T-helper 1 cell (primary cell): ENCODE data around the gene LDHAL6B.

Experiments
- DNase-seq, 5 donors: peaks; one replicate each; pipeline ENCODE4 v3.0.0-alpha.2; 2012 to 2020

LDHAL6B gene

DNA sequence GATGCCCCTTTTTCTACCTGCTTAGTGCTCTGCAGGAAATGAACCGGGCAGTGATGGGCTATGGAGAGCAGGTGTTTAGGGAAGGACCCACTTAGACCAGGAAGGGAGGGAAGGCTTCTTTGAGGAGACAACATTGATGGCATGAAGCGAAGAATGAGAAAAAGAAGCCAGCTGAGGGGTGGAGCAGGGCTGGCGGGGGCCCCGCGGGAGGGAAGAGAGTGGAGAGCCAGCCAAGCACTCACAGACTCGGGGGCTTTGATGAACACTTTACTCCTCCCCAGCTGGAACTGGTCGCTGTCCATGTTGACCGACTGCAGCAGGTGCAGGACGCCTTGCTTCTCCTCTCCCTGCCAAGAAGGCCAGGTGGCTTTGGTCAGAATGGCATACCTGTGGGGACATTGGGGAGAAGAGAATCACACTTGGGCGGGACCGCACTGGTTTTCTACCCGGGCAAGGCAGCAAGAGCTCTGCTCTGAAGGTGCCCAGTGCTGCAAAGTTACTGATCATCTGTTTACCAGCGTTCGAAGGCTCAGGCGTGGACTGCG lies 28.4 kb upstream of the LDHAL6B start:
- no peak for DNase-seq

DNA sequence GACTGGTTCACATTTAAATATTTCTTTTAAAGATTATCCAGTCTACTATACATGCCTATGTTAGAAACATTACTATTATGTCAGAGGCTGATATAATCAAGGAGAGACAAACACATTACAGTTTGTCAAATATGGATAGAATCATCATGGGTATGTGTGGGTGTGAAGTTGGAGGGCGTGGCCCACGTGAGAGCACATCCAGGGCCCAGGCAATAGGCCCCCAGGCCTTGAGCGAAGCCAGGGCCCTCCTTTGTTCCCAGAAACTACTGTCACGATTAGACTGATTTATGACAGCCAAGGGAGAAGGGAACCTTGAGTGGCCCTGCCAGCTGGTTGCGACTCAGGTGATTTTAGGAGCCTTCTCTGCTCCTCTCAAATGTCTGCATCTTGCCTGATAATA lies 26.9 kb upstream of the LDHAL6B start:
- no peak for DNase-seq

DNA sequence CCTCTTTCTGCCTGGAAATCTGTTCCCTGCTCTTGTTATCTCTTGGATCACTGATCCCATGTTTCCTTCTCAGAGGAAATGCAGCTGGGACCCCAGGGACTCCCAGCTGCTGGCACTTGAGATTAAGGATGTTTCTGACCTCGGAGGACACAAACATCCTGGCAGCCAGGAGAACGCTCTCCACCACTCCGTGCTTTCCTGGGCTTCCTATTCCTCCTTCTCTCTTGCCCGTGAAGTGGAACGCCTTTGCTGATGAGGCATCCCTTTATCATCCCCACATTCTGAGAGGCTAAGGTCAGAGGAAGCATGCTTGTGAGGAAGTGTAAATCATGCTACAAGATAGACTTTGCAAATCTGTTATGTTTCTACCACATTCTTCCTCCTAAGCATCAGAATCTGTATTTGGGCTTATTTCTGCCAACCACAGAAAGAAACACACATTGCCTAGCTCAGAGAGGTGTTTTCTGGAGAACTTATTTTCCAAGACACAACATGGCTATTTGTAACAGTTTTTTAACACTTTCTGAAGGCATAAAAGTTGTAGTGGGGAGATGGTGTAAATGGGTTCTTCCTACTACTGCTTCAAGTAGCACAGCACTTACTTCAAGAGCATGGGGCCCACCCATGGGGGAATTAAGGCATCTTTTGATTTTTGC lies 25.6 kb upstream of the LDHAL6B start:
- no peak for DNase-seq

DNA sequence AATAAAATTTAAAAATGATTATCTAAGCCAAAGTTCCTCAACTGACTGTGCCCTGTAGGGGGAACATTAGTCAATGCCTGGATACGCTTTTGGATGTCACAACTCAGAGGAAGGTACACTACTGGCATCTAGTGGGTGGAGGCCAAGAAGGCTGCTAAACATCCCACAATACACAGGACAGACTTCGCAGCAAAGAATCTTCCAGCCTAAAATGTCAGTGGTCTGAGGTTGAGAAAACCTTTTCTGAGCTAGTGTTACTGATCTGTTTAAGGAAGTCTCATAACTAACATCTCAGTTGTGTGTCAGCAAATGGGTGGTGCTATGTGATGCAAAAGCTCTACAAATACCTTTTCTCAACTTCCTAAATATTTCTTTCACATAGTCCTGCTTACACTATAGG lies 20.9 kb upstream of the LDHAL6B start:
- DNase-seq, result no peak

DNA sequence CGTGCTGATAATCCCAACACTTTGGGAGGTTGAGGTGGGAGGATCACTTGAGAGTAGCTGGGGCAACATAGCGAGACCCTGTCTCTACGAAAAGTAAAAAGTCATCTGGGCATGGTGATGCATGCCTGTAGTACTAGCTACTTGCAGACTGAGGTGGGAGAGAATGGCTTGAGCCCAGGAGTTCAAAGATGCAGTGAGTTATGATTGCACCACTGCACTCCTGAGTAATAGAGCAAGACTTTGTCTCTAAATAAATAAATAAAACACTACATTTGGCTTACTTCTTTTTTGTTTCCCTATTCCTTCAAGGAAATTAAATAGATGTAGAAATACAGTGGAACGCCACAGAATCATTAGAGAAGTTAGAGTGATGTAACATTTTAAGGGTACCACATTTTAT lies 20.1 kb upstream of the LDHAL6B start:
- DNase-seq, result no peak

DNA sequence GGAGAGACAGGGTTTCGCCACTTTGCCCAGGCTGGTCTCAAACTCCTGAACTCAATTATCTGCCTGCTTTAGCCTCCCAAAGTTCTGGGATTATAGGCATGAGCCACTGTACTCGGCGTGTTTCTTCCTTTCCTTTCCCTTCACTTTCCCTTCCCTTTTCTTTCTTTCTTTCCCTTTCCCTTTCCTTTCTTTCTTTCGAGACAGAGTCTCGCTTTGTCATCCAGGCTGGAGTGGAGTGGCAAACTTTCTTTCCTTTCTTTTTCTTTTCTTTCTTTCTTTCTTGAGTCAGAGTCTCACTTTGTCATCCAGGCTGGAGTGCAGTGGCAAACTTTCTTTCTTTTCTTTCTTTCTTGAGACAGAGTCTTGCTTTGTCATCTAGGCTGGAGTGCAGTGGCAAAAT lies 17.4 kb upstream of the LDHAL6B start:
- DNase-seq, result no peak

DNA sequence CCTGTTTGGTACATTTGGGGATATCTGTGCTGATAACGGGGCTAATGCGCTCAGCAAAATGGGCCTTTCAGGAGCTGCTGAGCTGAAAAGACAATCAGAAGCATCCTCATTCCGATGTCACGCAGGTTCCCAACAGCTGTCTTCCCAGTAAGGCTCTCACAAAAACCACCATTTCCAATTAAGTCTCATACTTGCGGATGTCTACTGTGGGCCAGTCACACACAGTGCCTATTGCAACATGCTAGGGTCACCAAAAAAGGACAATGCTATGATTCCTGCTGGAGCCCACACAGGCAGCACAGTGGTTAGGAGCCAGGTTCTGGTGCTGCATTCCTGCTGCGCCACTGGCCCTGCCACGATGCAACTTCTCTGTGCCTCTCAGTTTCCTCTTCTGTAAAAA lies 16.4 kb upstream of the LDHAL6B start:
- DNase-seq, result no peak

DNA sequence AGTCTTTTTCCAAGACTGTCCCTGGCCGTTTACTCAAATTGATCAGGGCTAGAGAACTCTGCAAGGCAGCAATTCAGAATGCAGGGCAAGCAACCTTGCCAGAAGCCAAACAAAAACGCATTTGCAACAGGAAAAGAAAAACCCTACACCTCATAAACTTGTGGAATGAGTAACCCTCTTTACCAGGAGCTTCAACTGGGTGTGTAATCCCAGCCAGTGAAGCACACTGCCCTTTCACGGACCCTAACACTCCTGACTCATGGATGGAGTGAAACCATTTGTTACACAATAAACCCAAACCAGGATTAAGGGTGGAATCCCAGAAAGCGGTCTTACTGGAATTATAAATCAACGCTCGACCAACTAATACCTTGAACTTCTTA lies 14.8 kb upstream of the LDHAL6B start:
- no peak for DNase-seq

DNA sequence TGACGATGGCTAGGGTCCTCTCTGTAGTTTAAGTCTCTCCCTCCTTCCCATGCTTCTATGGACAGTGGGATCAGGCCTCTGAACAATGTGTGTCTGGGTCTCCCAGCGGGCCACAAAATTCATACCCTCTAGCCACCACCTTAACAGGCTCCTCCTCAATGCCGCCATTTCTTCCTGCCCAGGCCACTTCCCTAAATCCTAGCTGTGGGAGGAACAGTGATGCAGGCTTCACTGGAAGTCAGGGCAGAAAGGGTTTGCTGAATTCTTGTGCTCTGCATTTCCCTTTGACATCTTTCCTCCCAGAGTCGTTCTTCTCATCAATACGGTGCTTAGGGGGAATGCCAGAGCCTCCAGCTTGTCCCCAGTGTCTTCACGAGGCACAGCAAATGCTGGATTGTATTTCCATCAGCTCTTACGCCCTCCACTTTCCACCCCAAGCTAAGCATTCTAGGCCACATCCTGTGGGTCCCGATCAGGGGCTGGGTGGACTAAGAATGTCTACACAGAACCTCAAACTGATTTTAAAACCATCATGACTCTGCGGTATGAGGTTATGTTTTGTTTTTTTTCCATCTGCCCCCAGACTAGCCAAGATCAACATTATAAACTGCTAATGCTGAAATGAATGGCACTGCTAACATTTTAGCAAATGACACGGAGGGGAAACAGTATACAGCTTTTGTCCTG lies 11.9 kb upstream of the LDHAL6B start:
- no peak for DNase-seq

DNA sequence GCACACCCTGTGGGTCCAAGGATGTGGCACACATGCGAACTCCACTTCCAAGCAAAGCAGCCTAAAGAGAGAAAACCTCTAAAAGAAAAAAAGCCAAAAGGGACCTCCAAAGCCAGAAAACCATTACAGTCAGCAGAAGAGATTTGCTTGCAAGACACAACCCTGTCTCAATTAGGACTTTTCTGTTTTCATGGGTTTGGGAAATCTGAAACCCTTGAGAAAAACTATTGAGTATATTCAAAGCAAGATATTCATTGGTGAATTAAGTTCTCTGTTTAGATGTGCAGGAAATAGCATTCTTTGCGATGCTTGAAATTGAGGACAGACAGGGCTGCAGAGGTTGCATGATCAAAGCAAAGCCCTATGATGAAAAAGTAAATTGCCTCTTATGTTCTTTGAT lies 10.2 kb upstream of the LDHAL6B start:
- DNase-seq, result no peak

DNA sequence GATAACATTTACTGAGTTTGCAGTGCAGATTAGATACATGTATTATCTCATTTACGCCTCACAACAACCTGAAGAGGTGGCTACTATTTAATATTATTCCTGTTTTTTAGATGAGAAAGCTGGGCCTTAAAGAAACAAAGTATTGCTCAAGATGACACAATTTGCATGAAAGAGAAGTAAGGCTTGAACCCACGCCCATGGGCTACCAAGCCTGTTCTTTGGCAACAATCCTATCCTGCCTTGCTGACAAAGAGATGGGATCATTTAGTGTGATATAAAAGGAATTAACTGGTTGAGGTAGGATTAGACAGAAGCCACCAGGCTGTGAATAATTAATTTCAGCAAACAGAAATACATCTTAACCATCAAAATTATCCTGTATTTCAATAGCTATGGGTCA lies 9.2 kb upstream of the LDHAL6B start:
- DNase-seq, result no peak

DNA sequence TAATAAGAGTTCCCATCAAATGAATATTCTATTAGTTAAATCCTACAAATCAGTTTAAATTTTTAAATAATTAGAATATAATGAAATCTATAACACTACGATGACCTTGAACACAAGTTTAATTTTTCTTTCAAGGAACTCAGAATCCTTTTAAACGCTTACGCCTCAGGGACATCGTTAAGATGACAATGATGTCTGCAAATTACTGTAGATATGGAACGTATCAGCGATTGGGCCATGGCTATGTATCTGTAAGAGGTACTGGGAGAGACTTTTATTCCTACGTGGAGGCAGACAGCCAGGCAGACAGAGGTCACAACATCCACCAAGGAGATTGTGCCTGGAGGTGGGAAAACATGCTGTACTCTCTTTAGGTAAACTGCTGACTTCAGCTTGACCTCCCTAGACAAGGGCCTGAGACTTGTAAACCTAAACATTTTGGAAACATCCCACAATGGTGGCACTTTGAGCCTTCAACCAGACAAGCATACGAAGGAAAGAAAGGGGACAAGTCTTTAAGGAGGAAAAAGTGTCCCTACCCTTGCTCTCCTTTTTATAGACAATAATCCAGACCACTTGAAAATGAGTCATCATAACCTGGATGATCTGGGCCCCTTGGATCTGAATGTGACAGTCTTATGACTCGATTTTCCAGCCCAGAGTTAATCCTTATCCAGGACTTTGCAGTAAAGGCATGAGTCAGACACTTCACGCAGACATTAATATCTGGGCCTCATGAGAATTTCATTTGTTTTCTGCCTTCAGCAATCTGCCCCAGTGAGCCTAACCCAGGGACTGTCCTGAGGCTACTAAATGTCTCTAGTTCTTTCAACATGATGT lies 6.8 kb upstream of the LDHAL6B start:
- no peak for DNase-seq

DNA sequence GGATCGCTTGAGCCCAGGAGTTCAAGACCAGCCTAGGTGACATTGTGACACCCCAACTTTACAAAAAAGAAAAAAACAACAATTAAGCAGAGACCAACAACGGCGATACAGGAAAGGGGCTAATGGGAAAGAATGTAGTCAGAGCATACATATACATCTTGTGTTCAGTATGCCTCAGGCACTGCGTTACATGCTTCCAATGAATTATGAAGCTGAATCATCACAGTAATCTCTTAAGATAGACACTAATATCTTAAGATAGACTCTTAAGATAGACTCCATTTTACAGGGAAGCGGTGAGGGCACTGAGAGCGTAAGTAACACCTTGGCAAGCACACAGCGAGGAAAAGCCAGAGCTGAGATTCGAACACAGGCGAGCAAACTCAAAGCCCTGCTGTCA lies 6.1 kb upstream of the LDHAL6B start:
- DNase-seq, result no peak

DNA sequence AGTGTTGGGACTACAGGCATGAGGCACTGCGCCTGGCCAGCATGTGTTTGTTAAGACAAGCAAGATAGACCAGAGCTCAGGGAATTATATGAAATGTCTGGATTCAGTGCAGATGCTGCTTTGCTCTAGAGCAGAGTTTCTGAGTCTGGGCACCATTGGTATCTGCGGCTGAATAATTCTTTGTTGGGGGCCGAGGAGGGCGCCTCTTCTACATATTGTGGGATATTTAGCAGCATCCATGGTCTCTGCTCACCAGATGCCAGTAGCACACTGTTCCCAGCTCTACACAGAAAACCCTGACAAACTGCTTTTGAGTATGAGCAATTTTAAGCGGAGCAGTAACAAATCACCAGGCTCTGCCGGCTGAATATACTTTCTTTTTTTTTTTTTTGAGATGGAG lies 3.6 kb upstream of the LDHAL6B start:
- no peak for DNase-seq

DNA sequence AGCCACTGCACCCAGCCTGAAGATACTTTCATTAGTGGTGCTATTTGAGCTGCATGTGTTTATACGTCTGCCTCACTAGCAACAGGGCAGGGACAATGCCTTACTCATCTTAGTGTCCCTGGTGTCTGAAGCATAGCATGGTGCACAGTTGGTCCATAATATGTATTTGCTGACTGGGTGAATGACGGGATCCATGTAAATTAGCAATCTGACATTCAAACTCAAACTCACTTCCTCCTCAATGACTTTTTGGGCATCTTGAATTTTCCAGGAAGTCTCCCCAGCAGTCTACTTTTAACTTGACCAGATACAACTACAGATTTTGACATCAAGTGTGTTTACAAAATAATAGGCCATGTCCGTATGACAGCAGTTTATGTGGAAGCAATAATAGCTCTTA lies 3.0 kb upstream of the LDHAL6B start:
- no peak for DNase-seq

DNA sequence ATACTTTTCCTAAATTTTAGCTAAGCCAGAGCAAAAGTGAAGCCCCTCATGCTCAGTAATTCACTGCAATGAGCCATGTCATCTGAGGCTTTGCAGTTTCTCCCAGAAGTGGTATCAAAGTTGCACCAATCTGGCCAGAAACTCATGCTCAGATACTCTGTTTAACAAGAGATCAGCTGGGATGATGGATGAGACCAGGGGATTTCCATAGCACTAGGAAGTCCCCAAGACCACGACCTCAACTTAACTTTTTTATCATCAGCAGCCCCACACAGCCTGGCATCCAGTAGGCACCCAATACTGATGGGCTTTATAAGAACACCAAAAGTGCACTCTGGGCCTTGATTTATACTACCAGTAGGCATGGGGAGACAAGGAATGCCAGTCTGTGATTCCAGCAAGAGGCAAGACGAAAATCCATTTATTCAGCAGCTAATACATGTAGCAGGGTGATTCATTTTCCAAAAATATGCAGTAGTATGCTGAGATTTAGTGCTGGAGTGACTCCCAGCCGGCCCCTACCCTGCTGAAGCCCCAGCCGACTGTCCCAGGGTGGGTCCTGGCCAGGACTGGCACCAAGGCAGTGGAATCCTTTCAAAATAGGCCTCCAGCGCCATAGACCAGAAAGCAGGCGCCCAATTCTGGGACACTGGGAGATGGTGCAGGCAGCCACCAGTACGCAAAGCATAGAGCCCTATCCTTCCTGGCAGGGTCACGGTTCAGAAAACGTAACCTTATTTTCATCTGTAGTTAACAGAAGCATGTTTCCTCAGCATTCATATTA lies 612 bp upstream of the LDHAL6B start:
- DNase-seq, result no peak

DNA sequence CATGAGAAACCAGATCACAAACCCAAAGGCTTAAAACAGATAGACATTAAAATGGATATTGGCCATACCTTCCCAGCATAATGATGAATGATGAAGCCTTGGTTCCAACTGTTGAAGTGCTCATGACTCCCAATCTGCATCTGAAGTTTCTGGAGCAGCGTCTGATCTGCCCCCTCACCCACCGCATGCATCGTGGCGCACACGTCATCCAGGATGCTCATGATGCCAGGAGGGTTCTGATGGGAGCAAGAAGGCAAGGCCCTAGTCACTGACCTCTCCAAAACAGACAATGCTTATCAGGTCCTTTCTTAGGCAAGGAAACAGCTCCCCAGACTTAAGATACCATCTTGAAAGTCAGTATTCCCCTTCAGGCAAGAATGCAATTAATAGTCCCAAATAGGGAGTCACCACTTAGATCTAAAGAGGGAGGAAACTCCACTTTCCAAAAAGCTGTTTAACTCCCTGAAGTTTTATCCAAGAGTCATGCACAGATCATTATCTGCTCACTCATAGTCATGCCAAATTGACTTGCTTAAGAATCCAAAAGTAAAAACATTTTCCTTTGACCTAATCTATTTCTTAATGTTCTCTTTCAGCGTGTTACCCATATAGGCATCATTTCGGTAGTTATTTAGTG lies 2.1 kb downstream of the LDHAL6B start:
- no peak for DNase-seq

DNA sequence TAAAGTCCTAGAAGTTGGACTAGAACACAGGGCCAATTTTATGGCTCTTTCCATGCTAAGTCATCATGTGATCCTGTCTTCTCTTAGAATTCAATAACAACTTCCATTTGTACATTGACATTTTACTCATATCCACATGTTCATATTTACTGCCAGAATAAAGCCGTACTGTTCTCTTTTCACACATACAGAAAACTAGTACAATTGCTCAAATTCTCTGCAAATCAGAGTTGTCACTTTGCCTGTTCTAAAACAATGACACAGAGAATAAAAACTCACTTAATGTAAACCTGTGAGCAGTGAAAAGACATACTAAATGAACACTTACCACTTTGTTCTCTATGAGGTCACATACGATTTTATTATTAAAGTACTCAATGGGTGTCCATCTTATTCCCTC lies 3.5 kb downstream of the LDHAL6B start:
- no peak for DNase-seq

DNA sequence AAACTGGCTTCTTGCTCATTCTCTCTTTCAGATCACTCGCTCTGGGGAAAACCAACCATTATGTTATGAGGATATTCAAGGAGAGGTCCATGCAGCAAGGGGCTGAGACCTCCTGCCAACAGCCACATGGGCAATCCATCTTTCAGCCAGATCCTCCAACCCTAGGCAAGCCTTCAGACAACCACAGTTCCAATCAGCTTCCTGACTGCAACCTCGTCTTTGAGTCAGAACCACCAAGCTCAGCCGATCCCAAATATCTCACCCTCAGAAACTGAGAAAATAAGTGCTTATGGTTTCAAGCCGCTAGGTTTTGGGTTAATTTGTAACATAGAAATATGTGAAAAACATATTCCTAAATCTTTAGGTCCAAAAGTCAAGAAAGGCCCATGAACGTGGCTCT lies 10.3 kb downstream of the LDHAL6B start:
- no peak for DNase-seq

DNA sequence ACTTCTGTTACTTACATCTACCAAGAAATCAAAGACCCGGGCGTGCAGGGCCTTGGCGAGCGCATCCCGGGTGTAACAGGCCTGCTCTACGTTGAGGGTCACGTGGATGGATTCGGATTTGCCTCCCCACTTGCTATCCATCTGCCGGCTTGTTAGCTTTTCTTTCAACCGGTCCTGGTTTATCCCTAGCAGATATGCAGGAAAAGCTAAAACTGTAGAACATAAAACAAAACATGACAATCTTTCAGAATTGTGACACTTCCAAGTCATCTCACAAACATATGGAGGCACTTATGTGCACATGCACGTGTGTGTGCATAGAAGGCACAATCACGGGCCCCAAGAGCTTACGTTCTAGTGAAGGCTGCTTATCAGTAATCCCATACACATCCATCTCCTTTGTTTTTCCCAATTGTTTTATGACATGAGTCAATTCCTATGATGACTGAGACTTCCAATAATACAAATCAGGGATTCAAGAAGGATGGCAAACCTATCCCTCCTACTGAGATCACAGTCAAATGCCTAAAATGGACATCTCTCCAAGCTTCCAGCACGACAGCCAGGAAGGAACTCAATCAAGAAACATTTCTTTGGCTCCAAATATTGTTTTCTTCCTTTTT lies 11.3 kb downstream of the LDHAL6B start:
- DNase-seq, result no peak

DNA sequence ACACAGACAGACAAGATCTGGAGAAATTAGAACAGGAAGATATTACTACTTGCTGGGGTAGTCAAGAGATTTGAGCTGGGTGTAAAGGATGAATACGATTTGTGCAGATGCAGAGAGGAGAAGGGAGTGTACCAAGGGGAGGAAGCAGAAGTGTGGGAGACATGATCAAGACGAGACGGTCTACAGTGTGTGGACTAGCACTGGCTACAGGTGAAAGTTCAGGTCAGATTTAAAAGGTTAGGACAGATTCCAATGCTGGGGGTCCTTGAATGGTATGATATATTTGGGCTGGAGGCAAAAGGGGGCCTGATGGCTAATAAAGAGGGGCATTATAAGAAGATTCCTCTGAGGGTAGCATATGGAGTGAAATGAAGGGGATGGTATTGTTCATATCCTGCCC lies 12.1 kb downstream of the LDHAL6B start:
- DNase-seq, result no peak
